IPS DF 4.7 (cell line): ENCODE data around the gene STAB2.

Experiments
- DNase-seq: peaks from one replicate; pipeline ENCODE4 v3.0.0-alpha.2; 2013; ENCODE audit warnings: low spot score; ENCODE audit errors: extremely low read depth

Gene STAB2, protein sequence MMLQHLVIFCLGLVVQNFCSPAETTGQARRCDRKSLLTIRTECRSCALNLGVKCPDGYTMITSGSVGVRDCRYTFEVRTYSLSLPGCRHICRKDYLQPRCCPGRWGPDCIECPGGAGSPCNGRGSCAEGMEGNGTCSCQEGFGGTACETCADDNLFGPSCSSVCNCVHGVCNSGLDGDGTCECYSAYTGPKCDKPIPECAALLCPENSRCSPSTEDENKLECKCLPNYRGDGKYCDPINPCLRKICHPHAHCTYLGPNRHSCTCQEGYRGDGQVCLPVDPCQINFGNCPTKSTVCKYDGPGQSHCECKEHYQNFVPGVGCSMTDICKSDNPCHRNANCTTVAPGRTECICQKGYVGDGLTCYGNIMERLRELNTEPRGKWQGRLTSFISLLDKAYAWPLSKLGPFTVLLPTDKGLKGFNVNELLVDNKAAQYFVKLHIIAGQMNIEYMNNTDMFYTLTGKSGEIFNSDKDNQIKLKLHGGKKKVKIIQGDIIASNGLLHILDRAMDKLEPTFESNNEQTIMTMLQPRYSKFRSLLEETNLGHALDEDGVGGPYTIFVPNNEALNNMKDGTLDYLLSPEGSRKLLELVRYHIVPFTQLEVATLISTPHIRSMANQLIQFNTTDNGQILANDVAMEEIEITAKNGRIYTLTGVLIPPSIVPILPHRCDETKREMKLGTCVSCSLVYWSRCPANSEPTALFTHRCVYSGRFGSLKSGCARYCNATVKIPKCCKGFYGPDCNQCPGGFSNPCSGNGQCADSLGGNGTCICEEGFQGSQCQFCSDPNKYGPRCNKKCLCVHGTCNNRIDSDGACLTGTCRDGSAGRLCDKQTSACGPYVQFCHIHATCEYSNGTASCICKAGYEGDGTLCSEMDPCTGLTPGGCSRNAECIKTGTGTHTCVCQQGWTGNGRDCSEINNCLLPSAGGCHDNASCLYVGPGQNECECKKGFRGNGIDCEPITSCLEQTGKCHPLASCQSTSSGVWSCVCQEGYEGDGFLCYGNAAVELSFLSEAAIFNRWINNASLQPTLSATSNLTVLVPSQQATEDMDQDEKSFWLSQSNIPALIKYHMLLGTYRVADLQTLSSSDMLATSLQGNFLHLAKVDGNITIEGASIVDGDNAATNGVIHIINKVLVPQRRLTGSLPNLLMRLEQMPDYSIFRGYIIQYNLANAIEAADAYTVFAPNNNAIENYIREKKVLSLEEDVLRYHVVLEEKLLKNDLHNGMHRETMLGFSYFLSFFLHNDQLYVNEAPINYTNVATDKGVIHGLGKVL (N-terminal part only)

DNA sequence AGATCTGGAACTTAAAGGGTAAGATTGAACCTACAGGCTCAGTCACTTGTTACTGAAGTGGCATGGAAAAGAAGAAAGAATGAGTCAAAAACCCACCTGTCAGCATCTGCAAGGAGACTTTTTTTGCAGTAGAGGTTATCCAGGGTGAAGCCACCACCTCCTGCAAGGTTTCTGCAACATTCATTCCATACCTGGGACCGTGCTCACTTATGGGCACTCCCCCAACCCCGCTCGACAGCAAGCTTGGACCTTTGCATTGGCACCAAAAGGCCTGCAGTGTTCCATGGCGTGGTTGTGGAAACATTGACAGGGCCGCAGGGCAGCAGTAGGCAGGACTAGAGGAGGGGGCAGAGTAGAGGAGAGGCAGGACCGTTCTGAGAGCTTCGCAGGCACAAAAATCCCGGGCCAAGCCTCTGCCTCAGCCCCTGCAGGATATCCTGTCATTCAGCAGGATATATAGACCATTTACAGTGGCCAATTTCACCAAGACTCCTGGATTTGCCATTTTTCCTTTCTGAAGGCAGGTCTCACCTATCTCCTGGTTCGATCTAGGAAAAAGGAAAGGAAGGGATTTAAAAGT lies at the start of gene STAB2:
Gene STAB2, plus strand, starts transcription at position 483 of the 580 bp plus-strand sequence. CDS start 204 bp downstream, outside the sequence.
- DNase-seq = no peak

DNA sequence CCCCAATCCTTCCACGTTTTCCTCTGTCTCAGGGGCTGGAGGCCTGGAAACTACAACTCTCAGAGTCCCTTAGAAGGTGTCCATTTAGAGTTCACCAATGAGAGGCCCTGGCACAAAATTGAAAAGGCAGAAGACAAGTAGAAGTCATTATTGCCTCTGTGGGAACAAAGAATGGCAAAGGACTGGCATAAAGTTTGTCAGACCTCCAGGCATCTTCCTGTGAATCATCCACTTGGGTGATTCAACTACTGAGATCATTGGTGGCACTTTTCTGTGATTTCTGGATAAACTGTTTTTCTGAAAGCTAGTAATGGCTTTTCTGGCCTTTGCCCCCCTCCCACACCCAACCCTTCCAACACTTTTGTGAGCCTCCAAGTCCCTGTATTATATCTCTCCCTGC lies 48.7 kb upstream of the STAB2 start:
- DNase-seq = no peak

DNA sequence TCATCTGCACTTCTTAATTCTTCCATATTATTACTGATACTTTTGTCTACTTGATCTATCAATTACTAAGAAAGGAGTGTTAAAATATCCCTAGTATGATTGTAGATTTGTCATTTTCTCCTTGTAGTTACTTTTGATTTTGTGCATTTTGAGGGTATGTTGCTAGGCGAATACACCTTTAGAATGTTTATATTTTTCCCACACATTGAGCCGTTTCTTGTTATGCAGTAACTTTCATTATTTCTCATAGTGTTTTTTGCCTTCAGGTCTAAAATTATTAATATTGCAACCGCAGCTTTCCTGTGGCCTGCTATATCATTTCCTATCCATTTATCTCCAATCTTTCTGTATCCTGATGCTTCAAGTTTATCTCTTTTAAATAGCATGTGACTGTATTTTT lies 46.8 kb upstream of the STAB2 start:
- no peak for DNase-seq

DNA sequence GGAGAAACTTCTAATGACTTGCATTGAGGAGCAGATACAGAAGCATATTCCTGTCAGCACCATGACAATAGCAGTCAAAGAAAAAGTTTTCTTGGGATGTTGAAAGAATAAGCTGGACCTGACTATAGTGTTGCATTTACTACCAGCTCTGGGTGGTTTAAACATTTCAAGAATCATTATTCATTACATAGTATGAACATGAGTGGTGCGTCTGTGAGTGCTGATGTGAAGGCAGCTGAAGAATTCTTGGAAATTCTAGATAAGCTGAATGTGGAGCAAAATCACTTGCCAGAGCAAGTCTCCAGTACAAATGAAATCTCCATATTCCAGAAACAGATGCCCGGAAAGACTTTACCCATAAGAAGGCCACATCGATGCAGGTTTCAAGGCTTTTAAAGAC lies 45.0 kb upstream of the STAB2 start:
- DNase-seq = no peak

DNA sequence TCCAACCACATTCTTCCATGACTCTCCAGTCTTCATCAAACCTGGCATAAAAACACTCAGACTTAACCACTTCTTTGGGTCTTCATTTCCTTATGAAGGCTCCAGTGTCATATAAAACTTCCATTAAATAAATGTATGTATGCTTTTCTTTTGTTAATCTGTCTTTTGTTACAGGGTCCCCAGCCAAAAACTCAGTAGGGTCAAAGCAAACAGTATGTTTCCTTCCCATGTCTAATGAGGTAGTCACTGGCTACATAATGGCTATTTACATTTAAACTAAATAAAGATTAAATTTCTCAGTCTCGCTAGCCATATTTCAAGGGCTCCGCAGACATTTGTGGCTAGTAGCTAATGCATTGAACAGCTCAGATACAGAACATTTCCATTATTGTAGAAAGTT lies 40.1 kb upstream of the STAB2 start:
- DNase-seq = no peak

DNA sequence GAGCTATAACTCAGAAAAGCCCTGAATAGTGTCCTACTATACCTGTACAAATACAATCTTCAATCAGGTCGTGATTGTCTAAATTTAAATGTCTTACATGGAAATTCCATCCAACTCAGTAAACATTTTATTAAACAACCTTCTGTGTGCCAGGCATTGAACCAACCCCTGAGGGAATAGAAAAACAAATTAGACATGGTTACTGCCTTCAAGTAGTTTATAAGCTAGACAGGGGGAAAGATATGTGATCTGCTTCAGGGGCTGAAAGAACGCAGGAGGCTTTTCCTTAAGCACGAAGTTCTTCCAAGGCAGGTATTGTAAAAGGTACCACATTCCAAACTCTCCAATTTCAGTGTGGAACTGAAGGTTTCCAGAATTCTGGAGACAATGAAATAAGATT lies 39.7 kb upstream of the STAB2 start:
- DNase-seq = no peak

DNA sequence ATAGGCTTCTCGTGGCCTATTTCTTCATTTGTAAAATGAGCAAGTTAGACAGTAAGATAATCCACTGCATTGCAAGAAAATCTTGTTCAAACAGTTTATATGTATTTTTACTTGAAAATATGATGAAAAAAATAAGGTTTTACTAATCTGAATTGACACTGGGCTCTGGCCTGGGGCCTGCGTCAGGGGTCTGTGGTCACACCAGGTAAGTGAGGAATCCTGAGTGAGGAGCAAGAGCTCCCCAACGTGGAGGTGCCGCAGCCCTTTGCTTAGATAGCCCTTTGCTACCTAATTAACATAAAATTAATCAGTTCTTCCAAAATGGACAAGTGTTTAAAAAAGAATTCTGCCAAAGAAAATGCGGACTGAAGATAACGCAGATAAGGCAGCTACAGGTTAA lies 39.1 kb upstream of the STAB2 start:
- DNase-seq = no peak

DNA sequence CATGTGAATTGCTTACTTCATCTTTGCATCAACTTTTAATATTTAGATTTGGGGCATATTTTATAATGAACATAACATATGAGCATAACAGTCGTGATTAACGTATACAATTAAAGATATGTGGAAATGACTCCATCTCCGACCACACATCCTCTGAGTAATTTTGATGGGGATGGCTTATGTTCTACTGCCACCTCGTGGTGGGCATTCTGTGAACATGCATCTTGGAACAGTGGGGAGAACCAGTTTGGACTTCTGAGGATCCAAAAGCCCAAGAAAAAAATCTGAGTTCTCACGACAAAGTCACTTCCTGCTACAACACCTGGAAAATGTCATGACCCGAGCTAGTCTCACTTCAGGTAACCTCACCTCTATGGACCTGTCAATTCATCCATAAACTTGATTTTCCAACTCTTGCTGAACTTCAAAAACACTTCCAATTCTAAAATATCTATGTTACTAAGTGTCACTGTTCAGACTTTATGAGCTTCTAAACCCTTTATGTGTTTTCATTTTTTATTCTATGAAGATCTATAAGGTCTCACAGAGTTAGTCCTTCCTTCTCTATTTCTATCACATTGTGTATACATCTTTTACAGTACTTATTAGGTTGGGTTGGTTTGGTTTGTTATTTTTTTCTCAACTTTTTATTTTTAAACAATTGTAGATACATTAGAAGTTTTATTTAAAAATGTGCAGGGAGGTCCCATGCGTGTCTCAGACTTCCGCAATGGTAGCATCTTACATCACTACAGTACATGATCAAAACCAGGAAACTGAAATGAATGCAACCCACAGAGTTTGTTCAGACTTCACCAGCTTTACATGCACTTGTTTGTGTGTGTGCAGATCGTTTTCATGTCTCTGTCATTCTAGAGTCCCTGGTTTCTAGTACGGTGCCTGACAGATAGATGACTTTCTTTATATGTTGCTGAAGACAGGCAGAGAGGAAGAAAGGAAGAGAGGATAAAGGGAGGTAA lies 38.2 kb upstream of the STAB2 start:
- peak; percentile 72 for DNase-seq

DNA sequence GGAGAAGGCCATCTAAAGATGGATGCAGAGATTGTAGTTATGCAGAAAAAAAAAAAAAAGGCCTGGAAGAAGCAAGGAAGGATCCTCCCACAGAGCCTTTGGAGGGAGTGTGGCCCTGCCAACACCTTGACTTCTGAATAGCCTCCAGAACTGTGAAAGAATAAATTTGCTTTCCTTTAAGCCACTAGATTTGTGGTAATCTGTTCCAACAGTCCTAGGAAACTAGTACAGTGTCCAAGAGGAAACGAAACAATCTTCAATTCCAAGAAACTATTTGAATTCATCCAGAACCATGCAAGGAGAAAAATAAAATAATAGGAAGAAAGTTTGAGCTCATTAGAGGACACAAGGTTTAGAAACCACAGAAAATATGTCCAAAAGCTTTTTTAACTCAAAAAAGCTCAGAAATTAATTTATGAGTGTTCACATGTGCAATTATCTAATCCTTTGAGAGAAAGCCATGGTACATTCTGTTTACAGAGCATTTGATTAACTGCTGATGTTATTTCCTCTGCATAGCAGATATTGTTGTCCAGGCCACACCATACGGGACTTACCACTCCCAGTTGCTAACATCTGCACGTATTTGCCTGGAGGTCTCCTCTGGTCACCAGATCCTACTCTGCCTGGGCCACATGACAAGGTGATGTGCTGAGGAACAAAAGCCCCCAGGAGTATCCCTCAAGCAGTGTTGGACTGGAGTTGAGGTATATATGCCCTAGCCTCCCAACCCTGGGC lies 30.0 kb upstream of the STAB2 start:
- no peak for DNase-seq

DNA sequence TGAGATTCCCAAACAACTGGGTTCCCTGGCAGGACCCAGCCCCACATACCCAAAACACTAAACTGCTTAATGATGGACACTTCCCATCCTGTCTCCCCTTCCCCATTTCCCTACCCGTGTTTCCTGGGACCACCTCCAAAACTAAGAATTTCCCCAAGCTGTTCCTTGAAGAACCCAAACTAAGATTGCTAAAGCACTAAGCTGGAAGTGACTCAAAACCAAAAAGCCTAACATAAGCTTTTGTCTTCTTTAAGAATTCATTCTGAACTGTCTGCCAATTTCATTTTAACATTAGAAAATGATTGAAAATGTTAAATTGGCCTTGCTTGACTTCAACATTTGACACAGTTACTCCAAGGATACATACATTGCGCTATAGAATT lies 29.5 kb upstream of the STAB2 start:
- DNase-seq = no peak

DNA sequence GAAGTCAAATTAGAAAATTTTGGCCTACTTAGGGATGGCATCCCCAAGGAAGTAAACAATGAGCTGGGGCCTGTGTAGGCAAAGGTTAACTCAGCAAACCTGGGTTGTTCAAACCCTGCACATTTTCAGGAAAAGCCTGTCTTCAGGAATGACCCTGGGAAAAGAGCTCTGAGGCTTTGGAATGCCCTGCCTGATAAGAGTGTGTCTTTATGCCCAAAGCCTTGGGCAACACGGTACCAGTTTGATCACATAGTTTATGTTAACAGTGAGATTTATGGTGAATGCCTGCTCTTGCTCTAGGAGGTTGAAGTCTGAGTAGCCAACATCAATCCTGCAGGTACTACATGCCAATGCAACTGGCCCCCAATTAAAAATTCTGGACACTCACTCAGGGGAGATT lies 28.2 kb upstream of the STAB2 start:
- no peak for DNase-seq

DNA sequence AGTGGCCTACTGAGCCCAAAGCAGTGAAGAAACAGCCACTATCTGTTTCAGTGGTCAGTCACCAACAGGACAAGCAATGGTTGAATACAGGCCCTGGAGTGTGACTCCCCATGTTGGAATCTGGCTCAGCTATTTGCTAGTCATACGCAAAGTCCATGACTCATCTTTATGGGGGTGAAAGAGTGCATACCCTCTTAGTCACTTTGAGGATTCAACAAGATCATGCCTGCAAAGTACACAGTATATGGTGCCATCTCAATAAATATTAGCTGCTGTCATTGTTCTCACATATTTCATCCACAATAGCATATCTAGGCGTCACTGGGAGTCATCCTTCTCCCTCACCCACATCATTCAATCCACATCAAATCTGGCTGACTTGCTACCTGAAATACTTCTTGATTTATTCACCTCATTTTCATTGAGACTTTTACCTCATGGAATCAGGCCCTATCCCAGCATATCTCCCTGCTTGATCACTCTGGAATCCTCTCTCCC lies 26.4 kb upstream of the STAB2 start:
- no peak for DNase-seq

DNA sequence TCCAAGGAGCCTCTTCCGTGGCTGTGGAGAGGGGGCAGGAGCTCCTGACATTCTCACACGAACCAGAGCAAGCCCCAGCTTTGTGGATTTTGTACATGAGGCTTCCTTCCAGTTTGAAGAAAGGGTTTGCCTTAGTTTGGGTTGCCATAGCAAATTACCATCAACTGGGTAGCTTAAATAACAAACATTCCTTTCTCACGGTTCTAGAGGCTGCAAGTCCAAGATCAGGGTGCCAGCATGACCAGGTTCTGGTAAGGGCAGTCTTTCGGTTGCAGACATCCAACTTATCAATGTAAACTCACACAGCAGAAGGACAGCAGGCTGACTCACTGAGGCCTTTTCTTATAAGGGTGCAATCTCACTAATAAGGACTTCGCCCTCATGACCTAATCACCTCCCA lies 25.9 kb upstream of the STAB2 start:
- DNase-seq = no peak

DNA sequence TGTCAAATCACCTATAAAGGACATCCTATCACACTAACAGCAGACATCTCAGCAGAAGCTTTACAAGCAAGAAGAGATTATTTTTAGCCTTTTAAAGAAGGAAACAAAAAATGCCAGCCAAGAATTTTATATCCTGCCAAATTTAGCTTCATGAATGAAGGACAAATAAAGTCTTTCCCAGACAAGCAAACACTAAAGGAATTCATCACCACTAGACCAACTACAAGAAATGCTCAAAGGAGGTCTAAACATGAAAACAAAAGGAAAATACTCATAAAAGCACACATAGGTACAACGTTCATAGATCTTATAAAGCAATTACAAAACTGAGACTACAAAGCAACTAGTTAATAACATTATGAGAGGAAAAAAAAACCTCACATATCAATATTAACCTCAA lies 20.7 kb upstream of the STAB2 start:
- no peak for DNase-seq

DNA sequence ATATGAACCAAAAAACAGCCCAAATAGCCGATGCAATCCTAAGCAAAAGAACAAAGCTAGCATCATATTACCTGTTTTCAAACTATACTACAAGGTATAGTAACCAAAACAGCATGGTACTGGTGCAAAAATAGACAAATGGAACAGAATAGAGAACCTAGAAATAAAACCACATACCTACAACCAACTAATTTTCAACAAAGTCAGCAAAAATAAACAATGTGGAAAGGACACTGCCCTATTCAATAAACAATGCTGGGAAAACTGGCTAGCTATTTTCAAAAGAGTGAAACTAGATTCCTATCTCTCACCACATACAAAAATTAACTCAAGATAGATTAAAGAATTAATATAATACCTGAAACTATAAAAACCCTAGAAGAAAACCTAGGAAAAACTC lies 17.8 kb upstream of the STAB2 start:
- DNase-seq = no peak

DNA sequence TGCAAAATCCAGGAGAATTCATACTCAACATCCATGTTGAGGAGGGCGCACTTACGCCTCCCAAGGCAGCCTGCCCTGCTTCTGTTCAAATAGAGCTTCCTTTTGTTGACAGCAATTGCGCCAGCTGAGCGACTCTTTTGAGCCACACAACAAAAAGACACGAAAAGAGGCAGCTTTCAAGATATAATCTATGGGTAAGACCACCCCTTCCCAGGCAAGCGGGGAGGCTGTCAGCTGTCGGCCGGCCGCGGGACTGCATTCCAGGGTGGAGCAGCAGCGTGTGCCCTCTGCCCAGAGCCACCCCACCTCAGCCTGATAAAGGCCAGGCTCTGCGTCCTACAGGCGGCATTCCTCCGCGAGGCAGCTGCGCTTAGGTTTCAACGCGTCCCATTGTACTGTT lies 15.8 kb upstream of the STAB2 start:
- no peak for DNase-seq

DNA sequence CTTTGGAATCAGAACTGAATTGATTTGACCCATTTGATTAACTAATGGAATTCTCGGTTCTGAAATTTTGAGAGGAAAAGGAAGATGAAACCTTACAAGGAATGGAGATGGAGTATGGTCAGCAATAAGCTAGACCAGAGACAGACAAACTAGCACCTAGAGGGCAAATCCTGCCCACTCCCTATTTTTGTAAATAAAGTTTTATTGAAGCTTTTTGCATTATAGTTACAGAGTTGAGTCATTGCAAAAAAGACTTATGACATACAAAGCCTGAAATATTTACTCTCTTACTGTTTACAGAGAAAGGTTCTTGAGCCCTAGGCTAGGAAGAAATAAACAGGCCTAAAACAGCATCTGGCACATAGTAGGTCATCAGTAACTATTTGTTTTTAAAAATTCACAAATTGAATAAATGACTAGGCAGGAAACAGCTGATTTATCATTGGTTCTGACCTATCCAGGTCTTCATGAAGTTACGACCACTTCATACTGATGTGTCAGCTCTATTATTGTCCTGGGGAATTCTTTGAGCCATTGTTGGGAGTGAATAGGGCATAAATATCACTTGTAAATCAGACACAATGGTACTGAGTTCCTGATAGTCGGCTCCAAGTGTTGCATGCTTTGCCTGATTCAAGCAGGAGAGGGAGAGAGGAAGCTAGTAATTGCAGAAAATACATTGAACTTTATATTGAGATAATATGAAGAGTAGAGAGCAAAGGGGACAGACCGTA lies 14.6 kb upstream of the STAB2 start:
- DNase-seq = no peak

DNA sequence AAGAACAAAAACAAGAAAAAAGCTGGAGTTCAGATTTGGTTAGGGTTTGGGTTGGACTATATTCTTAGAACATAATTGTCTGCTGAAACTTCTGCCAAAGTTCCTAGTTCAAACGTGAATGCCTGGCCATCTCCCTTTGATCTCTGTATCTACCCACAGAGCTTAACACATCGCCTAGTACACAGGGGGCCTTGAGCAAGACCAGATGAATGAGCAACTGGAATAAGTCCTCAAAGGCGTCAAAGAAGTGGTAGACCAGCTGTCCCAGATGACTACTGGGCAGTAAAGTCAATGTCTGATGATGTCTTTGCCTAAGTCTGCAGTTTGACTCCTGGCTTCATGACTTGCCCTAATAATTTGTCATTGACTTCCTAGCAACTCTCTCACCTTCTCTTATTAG lies 13.9 kb upstream of the STAB2 start:
- no peak for DNase-seq

DNA sequence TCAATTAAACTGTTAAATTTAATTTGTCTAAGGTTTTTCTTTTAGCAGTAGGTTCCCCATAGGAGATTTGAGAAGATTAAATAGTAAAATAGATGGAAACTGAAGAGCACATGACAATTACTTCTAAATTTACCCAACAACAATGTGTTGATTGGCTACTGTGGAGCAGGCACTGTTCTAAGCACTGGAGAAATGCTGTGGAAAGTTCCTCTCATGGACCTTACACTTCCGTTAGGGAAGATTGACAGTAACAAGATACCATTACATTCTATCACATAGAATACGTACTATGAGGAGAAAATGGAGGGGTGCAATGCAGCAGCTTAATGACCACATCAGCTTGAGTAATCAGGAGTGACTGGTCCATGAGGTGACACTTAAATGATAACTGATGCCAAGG lies 8.1 kb upstream of the STAB2 start:
- no peak for DNase-seq
